ENCODE results near the gene TOGARAM1.

TOGARAM1 gene

GRCh38 chr14:44989497-44990440 lies 27.8 kb downstream of the TOGARAM1 start:
- no peak overlapping the region for H3K4me3 ChIP-seq (replicated peaks; ENCODE audit: low read depth, low read length)
- TF ChIP-seq, protein P1, sequence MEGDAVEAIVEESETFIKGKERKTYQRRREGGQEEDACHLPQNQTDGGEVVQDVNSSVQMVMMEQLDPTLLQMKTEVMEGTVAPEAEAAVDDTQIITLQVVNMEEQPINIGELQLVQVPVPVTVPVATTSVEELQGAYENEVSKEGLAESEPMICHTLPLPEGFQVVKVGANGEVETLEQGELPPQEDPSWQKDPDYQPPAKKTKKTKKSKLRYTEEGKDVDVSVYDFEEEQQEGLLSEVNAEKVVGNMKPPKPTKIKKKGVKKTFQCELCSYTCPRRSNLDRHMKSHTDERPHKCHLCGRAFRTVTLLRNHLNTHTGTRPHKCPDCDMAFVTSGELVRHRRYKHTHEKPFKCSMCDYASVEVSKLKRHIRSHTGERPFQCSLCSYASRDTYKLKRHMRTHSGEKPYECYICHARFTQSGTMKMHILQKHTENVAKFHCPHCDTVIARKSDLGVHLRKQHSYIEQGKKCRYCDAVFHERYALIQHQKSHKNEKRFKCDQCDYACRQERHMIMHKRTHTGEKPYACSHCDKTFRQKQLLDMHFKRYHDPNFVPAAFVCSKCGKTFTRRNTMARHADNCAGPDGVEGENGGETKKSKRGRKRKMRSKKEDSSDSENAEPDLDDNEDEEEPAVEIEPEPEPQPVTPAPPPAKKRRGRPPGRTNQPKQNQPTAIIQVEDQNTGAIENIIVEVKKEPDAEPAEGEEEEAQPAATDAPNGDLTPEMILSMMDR (IDR thresholded peaks at IDR 0.05; ENCODE audit: low read length, missing control alignments) = no peak
- DNase-seq (ENCODE audit: low read depth) = no peak

- DNase-seq (ENCODE audit: low read depth) = no peak
- TF ChIP-seq, protein P1 (IDR thresholded peaks at IDR 0.05; ENCODE audit: low read length, missing control alignments) = no peak
- no peak overlapping the region for H3K4me3 ChIP-seq (replicated peaks; ENCODE audit: low read depth, low read length)
Measured at GRCh38 chr14:44990533-44990932, 28.5 kb downstream of the TOGARAM1 start.

- no peak for DNase-seq (ENCODE audit: low read depth)
- no peak overlapping the region for H3K4me3 ChIP-seq (replicated peaks; ENCODE audit: low read depth, low read length)
- TF ChIP-seq, protein P1 (IDR thresholded peaks at IDR 0.05; ENCODE audit: low read length, missing control alignments) = no peak
Measured at GRCh38 chr14:44995196-44995595, 33.2 kb downstream of the TOGARAM1 start.

DNA sequence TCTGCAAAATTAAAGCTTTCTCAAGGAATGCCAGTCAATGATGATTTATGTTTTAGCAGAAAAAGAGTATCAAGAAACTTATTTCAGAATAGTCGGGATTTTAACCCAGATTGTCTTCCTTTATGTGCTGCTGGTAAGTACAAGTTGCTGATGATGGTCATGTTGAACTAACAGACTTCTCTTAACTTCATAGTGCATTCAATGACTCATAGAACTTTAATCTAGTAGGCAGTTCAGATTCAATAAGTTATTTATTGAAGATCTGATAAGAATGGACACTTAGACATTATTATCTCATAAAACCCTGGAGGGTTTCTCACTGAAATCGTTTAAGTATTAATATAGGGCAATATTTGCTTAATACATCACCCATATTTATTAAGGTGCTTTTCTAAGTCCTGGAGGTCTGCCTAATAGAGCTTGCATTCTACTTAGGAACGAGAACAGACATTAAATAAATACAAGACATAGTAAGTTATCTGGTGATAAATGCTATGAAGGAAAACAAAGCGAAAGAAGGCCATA lies 33.8 kb downstream of the TOGARAM1 start:
- no peak overlapping the region for H3K4me3 ChIP-seq (replicated peaks; ENCODE audit: low read depth, low read length)
- DNase-seq (ENCODE audit: low read depth) = no peak
- TF ChIP-seq, protein P1 (IDR thresholded peaks at IDR 0.05; ENCODE audit: low read length, missing control alignments) = no peak

DNA sequence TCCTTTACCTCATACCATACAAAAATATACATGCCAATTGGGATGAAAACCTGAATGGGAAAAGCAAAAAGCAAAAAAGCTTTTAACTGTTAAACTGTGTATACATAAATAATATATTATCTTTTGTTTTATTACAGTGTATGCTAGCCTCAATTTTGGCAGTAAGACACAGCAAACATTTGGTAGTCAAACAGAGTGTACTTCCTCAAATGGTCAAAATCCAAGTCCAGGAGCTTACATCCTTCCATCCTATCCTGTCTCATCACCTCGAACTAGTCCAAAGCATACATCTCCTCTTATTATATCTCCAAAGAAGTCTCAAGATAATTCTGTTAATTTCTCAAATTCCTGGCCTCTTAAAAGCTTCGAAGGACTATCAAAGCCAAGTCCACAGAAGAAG lies 41.9 kb downstream of the TOGARAM1 start:
- TF ChIP-seq, protein P1 (IDR thresholded peaks at IDR 0.05; ENCODE audit: low read length, missing control alignments) = no peak
- no peak overlapping the region for H3K4me3 ChIP-seq (replicated peaks; ENCODE audit: low read depth, low read length)
- DNase-seq (ENCODE audit: low read depth) = no peak

DNA sequence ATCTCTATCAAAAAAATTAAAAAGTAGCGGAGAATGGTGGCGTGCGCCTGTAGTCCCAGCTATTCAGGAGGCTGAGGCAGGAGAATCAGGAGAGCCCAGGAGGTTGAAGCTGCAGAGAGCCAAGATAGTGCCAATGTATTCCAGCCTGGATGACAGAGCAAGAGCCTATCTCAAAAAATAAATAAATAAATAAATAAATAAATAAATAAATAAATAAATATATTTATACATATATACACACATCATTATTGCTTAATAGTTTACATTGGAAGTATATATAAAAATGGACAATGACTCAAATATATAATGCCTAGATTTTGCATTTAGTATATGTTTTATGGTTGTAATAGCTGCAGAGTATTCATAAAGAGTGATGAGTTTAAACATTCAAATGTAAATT lies 53.1 kb downstream of the TOGARAM1 start:
- DNase-seq (ENCODE audit: low read depth) = no peak
- H3K4me3 ChIP-seq (replicated peaks; ENCODE audit: low read depth, low read length) = no peak overlapping the region
- TF ChIP-seq, protein P1 (IDR thresholded peaks at IDR 0.05; ENCODE audit: low read length, missing control alignments) = no peak

All from fibroblast of pulmonary artery (primary cell).